Smooth muscle cell (in vitro differentiated cells): ENCODE data around the gene ARHGAP29. TPM values are rescaled to one million over a fixed set of nuclear protein-coding genes. Genes with fewer than 3 reads are reported as not detected.

Experiments
- DNase-seq: peaks from one replicate; lab custom pipeline; 2025; ENCODE audit not compliant: unreplicated experiment; lab: John Stamatoyannopoulos, UW
- H2AFZ ChIP-seq: fragments of 200-600 bp; sonication (generic); 2 replicates; pipeline ENCODE4 v1.6.0; 2016; ENCODE audit warnings: antibody characterized with exemption, low read depth, mild to moderate bottlenecking
- H3F3A ChIP-seq: fragments of 200-600 bp; sonication (generic); 2 replicates; pipeline ENCODE4 v1.6.0; 2017; ENCODE audit warnings: antibody characterized with exemption, low read depth
- H3K27ac ChIP-seq: fragments of 200-600 bp; sonication (generic); 2 replicates; pipeline ENCODE4 v1.5.1; 2016; ENCODE audit warnings: low read depth, mild to moderate bottlenecking
- H3K27me3 ChIP-seq: fragments of 200-600 bp; sonication (generic); 2 replicates; pipeline ENCODE4 v1.6.1; 2016; ENCODE audit warnings: low read depth, mild to moderate bottlenecking
- H3K36me3 ChIP-seq: fragments of 200-600 bp; sonication (generic); 2 replicates; pipeline ENCODE4 v1.5.1; 2016; ENCODE audit warnings: low read depth
- H3K4me1 ChIP-seq: fragments of 200-600 bp; sonication (generic); 2 replicates; pipeline ENCODE4 v1.5.1; 2016; ENCODE audit warnings: low read depth
- H3K4me2 ChIP-seq: fragments of 200-600 bp; sonication (generic); 2 replicates; pipeline ENCODE4 v1.6.0; 2016; ENCODE audit warnings: mild to moderate bottlenecking
- H3K4me3 ChIP-seq: fragments of 200-600 bp; sonication (generic); 2 replicates; pipeline ENCODE4 v1.5.1; 2016; ENCODE audit warnings: mild to moderate bottlenecking
- H3K79me2 ChIP-seq: fragments of 200-600 bp; sonication (generic); 2 replicates; pipeline ENCODE4 v1.6.0; 2016; ENCODE audit warnings: low read depth, mild to moderate bottlenecking
- H3K9ac ChIP-seq: fragments of 200-600 bp; sonication (generic); 2 replicates; pipeline ENCODE4 v1.6.0; 2016; ENCODE audit warnings: low read depth
- H3K9me3 ChIP-seq: fragments of 200-600 bp; sonication (generic); replicated peaks from 2 replicates; pipeline ENCODE4 v1.5.1; 2016; ENCODE audit warnings: low read depth
- H4K20me1 ChIP-seq: fragments of 200-600 bp; sonication (generic); 2 replicates; pipeline ENCODE4 v1.6.0; 2016; ENCODE audit warnings: low read depth
- CTCF ChIP-seq: fragments of 200-600 bp; sonication (generic); IDR thresholded peaks from 2 replicates; pipeline ENCODE4 v1.5.1; 2017; ENCODE audit warnings: borderline replicate concordance, mild to moderate bottlenecking, antibody characterized with exemption; ENCODE audit not compliant: insufficient read depth, poor library complexity, severe bottlenecking
- WGBS: methylation state at CpG from one replicate; pipeline ENCODE4 v1.1.7; 2016; ENCODE audit warnings: low lambda C conversion rate; 5-methylcytosine and 5-hydroxymethylcytosine counted together
- polyA plus RNA-seq: library from polyadenylated mRNA; unstranded; fragments of >200 nt; fragmentation: Nextera tagmentation; extraction: Ambion mirVana; gene quantifications from 2 replicates; pipeline ENCODE4 v1.2.1, GENCODE V29; 2016
- total RNA-seq: library from RNA; depleted of rRNA; stranded (reverse); fragments of >200 nt; gene quantifications from 2 replicates; pipeline ENCODE4 v1.2.3, GENCODE V29; 2014

Gene ARHGAP29
- total and polyA plus RNA-seq, 2 experiments from 2014 or later: 8.0 to 39.9 TPM

- H3K79me2 ChIP-seq: no peaks in the 10 kb centered on the region
- H4K20me1 ChIP-seq: no peaks in the 10 kb centered on the region
- H3K36me3 ChIP-seq: no peaks in the 10 kb centered on the region
- H3K27ac ChIP-seq: no peak overlapping the region
- H3K27me3 ChIP-seq: no peaks in the 10 kb centered on the region
- 86% methylated on average over 5 of the region's 5 CpGs for WGBS
- DNase-seq: no peak
- H3K4me3 ChIP-seq: no peak overlapping the region
- no peak overlapping the region for H3K4me2 ChIP-seq
- TF ChIP-seq CTCF: no peak
- H3K4me1 ChIP-seq: no peaks in the 10 kb centered on the region
- no peaks in the 10 kb centered on the region for H3K9me3 ChIP-seq
- H2AFZ ChIP-seq: no peak overlapping the region
- no peak overlapping the region for H3K9ac ChIP-seq
- peaks cover 6% of the 10 kb centered on the region for H3F3A ChIP-seq
These were observed 91.1 kb downstream of the ARHGAP29 start for GRCh38 chr1:94146273-94146672.

- DNase-seq: no peak
- H3K4me2 ChIP-seq: no peak overlapping the region
These were observed 92.5 kb downstream of the ARHGAP29 start for GRCh38 chr1:94144836-94145235.

DNA sequence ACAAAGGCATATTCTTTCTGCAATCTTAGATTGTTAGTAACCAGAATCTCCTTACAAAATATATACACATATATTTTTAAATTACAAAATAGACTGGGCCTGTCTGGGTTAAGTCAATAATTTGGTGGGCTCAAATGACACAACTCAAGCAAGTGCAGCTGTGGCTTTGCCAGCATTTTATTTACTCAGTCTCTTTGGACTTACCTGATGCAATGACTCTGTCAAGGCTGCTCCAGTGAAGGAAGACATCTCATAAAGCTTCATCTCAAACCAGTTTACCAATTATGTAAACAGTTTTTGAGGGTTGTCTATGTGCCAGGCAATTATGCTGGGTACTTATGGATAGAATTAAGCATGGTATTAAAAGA is 93.6 kb downstream of the ARHGAP29 start:
- Histone ChIP-seq H4K20me1 (no peaks in the 10 kb centered on the region), H3F3A (peaks cover 13% of the 10 kb centered on the region), H3K36me3 (no peaks in the 10 kb centered on the region), H3K9ac (no peak overlapping the region), H3K79me2 (no peaks in the 10 kb centered on the region), H3K27me3 (no peaks in the 10 kb centered on the region), H3K4me1 (no peaks in the 10 kb centered on the region), H3K27ac (no peak overlapping the region), H3K4me2 (no peak overlapping the region), H3K4me3 (no peak overlapping the region), H2AFZ (no peak overlapping the region), H3K9me3 (no peaks in the 10 kb centered on the region)
- DNase-seq: no peak
- TF ChIP-seq CTCF: no peak

More at GRCh38 chr1:94144836-94145235, 92.5 kb downstream of the ARHGAP29 start:
- Histone ChIP-seq H3K9ac (no peak overlapping the region), H3K4me1 (no peaks in the 10 kb centered on the region), H2AFZ (no peak overlapping the region), H3K27ac (no peak overlapping the region), H3K36me3 (no peaks in the 10 kb centered on the region), H3K4me3 (no peak overlapping the region), H3K79me2 (no peaks in the 10 kb centered on the region), H3K27me3 (no peaks in the 10 kb centered on the region), H3F3A (peaks cover 13% of the 10 kb centered on the region), H4K20me1 (no peaks in the 10 kb centered on the region), H3K9me3 (no peaks in the 10 kb centered on the region)
- TF ChIP-seq CTCF: no peak
- WGBS: 92% methylated on average over 1 of the region's 1 CpG

DNA sequence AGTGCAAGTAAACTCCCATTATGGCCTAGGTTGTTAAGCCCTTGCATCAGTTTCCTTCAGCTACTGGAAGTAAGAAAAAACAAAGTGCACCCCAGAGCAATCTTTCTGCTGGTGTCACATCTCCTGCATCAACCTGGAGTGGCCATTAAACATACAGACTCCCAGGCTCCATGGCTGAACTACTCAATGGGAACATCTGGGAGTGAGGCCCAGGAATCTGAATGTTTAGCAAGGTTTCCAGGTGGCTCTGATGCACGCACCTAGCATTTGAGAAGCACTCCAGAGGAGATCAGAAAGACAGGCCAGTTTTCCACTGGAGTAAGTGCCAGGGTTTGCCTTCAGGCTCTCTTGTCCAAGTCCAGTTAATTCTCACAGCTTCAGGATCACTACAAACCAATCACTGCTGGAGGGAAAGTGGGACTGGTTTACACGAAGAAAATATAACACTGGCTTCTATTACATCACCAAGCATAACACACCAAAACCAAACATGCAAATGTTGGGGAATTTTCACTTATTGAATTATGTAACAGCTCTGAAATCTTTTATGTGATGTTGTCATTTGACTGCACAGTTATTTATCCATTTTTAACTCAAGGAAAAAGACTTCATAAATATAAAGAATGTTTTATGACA is 94.1 kb downstream of the ARHGAP29 start:
- Histone ChIP-seq H4K20me1 (no peaks in the 10 kb centered on the region), H3K4me3 (no peak overlapping the region), H2AFZ (no peak overlapping the region), H3K36me3 (no peaks in the 10 kb centered on the region), H3K27me3 (no peaks in the 10 kb centered on the region), H3K79me2 (no peaks in the 10 kb centered on the region), H3K27ac (no peak overlapping the region), H3F3A (peaks cover 13% of the 10 kb centered on the region), H3K4me2 (no peak overlapping the region), H3K4me1 (no peaks in the 10 kb centered on the region), H3K9ac (no peak overlapping the region), H3K9me3 (no peaks in the 10 kb centered on the region)
- TF ChIP-seq CTCF: no peak
- no peak for DNase-seq
- WGBS: 62% methylated on average over 2 of the region's 2 CpGs
